ENCODE results near the gene BTBD17.

Gene BTBD17

DNA sequence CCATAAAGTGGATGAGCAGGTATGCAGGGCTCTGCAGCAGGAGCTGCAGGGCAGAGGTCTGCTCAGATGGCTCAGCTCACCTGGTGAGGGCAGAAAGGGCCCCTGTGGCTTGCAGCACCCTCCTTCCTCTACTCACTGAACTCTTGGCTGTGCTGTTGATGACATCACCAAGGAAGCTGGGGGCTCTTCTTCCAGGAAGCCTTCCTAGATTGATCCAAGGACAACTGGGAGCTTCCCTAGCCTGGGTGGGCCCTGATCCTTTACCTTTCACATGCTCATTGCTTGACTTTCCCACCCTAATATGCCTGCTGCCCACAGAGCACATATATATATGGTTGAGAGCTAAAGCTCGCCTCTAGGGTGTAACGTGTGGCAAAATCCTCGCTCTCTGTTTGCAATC, 33.2 kb downstream of the BTBD17 start:
- Mint-ChIP-seq H3K4me3 (no peak overlapping the region), H3K4me1 (peaks cover 41% of the 10 kb centered on the region), H3K36me3 (ENCODE audit: low read depth) (no peaks in the 10 kb centered on the region), H3K27me3 (ENCODE audit: low read depth, poor library complexity) (peaks cover 59% of the 10 kb centered on the region), H3K27ac (no peak overlapping the region), H3K9me3 (no peaks in the 10 kb centered on the region)
- TF ChIP-seq, protein P1, sequence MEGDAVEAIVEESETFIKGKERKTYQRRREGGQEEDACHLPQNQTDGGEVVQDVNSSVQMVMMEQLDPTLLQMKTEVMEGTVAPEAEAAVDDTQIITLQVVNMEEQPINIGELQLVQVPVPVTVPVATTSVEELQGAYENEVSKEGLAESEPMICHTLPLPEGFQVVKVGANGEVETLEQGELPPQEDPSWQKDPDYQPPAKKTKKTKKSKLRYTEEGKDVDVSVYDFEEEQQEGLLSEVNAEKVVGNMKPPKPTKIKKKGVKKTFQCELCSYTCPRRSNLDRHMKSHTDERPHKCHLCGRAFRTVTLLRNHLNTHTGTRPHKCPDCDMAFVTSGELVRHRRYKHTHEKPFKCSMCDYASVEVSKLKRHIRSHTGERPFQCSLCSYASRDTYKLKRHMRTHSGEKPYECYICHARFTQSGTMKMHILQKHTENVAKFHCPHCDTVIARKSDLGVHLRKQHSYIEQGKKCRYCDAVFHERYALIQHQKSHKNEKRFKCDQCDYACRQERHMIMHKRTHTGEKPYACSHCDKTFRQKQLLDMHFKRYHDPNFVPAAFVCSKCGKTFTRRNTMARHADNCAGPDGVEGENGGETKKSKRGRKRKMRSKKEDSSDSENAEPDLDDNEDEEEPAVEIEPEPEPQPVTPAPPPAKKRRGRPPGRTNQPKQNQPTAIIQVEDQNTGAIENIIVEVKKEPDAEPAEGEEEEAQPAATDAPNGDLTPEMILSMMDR (IDR thresholded peaks at IDR 0.05), result no peak
- no peak for DNase-seq

DNA sequence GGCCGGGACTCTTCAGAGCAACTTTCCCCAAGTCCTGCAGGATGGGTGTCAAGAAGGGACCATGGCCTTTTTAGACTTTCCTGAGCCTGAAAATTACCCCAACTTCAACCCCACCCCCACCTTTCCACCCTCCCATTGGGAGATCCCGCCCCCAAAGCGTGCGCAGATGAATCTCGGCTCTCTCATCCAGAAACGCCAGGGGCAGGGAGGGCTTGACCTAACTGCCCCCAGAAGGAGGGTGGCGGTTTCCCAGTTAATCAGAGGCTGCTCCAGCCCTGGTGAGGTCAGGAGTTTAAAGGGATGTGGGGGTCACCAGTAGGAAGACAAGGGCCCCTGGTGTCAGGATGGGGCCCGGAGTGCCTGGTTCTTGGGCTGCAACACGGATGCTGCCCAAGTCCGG, 35.2 kb downstream of the BTBD17 start:
- H3K27me3 Mint-ChIP-seq (ENCODE audit: low read depth, poor library complexity), result peaks cover 77% of the 10 kb centered on the region

DNA sequence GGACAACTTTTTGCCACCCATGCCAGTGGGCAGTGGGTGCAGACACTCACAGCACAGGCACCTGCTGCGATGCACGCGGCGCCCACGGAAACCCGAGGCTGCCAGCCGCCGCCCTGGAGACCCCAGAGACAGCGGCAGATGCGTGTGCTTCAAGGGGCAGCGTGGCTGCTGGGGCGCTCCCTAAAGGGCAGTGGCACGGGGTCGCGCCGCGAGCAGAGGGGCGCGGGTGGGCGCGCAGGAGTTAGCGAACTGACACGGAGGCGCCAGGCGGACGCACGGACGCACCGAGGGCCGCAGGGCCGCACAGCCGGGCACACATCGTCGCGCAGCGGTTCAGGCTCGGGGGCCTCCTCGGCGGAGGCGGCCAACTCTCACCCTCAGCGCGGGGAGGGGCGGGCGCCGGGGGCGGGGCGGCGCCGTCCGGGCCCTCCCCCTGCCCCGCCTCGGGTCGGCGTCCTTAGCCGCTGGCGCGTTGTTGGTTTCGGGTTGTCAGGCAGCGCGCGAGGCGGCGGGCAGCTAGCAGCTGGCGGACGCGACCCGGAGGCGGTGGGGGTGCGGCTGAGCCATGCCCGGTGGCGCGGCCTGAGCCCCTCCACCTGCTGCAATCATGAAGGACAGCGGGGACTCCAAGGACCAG, 35.8 kb downstream of the BTBD17 start, which contains the start of gene KIF19:
Gene KIF19, plus strand, starts transcription at position 484 of the 637 bp plus-strand sequence. Its CDS starts 124 bp downstream, at position 608.
- TF ChIP-seq, protein P1 (IDR thresholded peaks at IDR 0.05), result no peak
- H3K36me3 Mint-ChIP-seq (ENCODE audit: low read depth), result no peaks in the 10 kb centered on the region
- H3K4me1 Mint-ChIP-seq, result peaks cover 34% of the 10 kb centered on the region
- peak within 1 kb of the TSS; percentile 73 for H3K4me3 Mint-ChIP-seq
- H3K27ac Mint-ChIP-seq, result no peak within 1 kb of the TSS
- no peaks in the 10 kb centered on the region for H3K9me3 Mint-ChIP-seq
- peaks cover 76% of the 10 kb centered on the region for H3K27me3 Mint-ChIP-seq (ENCODE audit: low read depth, poor library complexity)
- peak; percentile 77 for DNase-seq

More for the DNA sequence above, 35.2 kb downstream of the BTBD17 start:
- H3K27ac Mint-ChIP-seq, result no peak overlapping the region
- peaks cover 34% of the 10 kb centered on the region for H3K4me1 Mint-ChIP-seq
- DNase-seq, result no peak
- no peaks in the 10 kb centered on the region for H3K9me3 Mint-ChIP-seq
- peak overlapping the region; percentile 73 for H3K4me3 Mint-ChIP-seq
- TF ChIP-seq, protein P1 (IDR thresholded peaks at IDR 0.05), result no peak
- H3K36me3 Mint-ChIP-seq (ENCODE audit: low read depth), result no peaks in the 10 kb centered on the region

DNA sequence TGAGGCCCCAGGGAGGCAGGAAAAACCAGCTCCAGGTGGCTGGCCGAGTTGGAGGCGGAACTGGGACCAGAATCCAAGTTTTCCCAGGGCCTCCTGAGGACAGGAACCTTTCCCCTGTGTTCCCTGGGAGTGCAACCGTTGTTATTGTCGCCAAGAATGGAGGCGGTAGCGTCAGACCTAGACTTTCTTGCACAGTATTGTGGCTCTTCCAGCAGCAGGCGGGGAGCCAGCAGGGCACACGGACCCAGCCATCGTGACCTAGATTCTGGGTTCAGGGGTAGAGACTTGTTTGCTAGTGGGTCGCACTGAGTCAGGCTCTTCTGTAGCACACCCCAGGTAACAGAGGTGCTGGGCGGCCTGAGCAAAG, 36.3 kb downstream of the BTBD17 start:
- no peaks in the 10 kb centered on the region for H3K9me3 Mint-ChIP-seq
- H3K4me3 Mint-ChIP-seq, result peak overlapping the region; percentile 60
- TF ChIP-seq, protein P1 (IDR thresholded peaks at IDR 0.05), result no peak
- peaks cover 34% of the 10 kb centered on the region for H3K4me1 Mint-ChIP-seq
- no peak for DNase-seq
- peaks cover 77% of the 10 kb centered on the region for H3K27me3 Mint-ChIP-seq (ENCODE audit: low read depth, poor library complexity)
- no peaks in the 10 kb centered on the region for H3K36me3 Mint-ChIP-seq (ENCODE audit: low read depth)
- no peak overlapping the region for H3K27ac Mint-ChIP-seq

DNA sequence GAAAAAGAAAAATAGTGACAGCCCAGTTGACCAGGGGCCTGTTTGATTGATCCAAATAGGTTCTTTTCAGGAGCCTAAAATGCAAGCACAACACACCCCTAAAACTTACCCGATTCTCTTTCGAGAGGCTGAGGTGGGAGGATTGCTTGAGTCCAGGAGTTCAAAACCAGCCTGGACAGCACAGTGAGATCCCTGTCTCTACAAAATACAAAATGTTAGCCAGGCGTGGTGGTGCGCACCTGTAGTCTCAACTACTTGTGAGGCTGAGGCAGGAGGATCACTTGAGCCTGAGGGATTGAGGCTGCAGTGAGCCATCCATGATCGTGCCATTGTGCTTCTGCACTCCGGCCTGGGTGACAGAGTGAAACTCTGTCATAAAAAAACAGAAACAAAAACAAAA, 37.1 kb downstream of the BTBD17 start:
- no peak overlapping the region for H3K27ac Mint-ChIP-seq

More for the DNA sequence above, 37.1 kb downstream of the BTBD17 start:
- no peaks in the 10 kb centered on the region for H3K9me3 Mint-ChIP-seq
- H3K27me3 Mint-ChIP-seq (ENCODE audit: low read depth, poor library complexity), result peaks cover 77% of the 10 kb centered on the region
- DNase-seq, result no peak
- TF ChIP-seq, protein P1 (IDR thresholded peaks at IDR 0.05), result no peak
- no peak overlapping the region for H3K4me3 Mint-ChIP-seq
- no peaks in the 10 kb centered on the region for H3K36me3 Mint-ChIP-seq (ENCODE audit: low read depth)
- H3K4me1 Mint-ChIP-seq, result peaks cover 34% of the 10 kb centered on the region
